ENCODE measurements around the gene WRAP73.
A peak's percentile ranks its signal among the peaks of the same experiment; 100 is the strongest.

WRAP73 gene

GRCh38 chr1:3664700-3665375, 14.9 kb upstream of the WRAP73 start:
- DNase-seq = no peak

GRCh38 chr1:3663999-3664699, 14.2 kb upstream of the WRAP73 start:
- DNase-seq = peak; percentile 82

GRCh38 chr1:3662080-3662671, 12.3 kb upstream of the WRAP73 start:
- DNase-seq = no peak

GRCh38 chr1:3661631-3662030, 11.7 kb upstream of the WRAP73 start:
- no peak for DNase-seq

GRCh38 chr1:3660704-3661103, 10.8 kb upstream of the WRAP73 start:
- no peak for DNase-seq

GRCh38 chr1:3659093-3659492, 9.2 kb upstream of the WRAP73 start:
- DNase-seq = no peak

- no peak for DNase-seq
Observed at GRCh38 chr1:3658231-3658615, 8.3 kb upstream of the WRAP73 start.

GRCh38 chr1:3657578-3658230, 7.8 kb upstream of the WRAP73 start:
- no peak for DNase-seq

- DNase-seq = no peak
Observed at GRCh38 chr1:3657096-3657475, 7.2 kb upstream of the WRAP73 start.

- DNase-seq = no peak
Observed at GRCh38 chr1:3656450-3657095, 6.7 kb upstream of the WRAP73 start.

GRCh38 chr1:3654549-3655281, 4.8 kb upstream of the WRAP73 start:
- no peak for DNase-seq

- no peak for DNase-seq
Observed at GRCh38 chr1:3653286-3653618, 3.3 kb upstream of the WRAP73 start.

GRCh38 chr1:3652548-3653285, 2.8 kb upstream of the WRAP73 start:
- DNase-seq = no peak

GRCh38 chr1:3651930-3652547, 2.1 kb upstream of the WRAP73 start, which contains the start of gene TP73:
Gene TP73, plus strand, starts transcription at chr1:3652516. Its CDS starts 29,850 bp downstream, at chr1:3682366.
- DNase-seq = peak; percentile 70

- no peak for DNase-seq
Observed at GRCh38 chr1:3651026-3651929, 1.4 kb upstream of the WRAP73 start.

- DNase-seq = no peak
Observed at GRCh38 chr1:3650248-3651025, 534 bp upstream of the WRAP73 start.

- no peak for DNase-seq
Observed at GRCh38 chr1:3646596-3646995, 3.3 kb downstream of the WRAP73 start.

GRCh38 chr1:3645666-3646355, 4.1 kb downstream of the WRAP73 start:
- no peak for DNase-seq

- DNase-seq = no peak
Observed at GRCh38 chr1:3645247-3645646, 4.7 kb downstream of the WRAP73 start.
